Thyroid gland (tissue), 4 donors: ENCODE measurements around the gene BRMS1. TPM values are rescaled to one million over a fixed set of nuclear protein-coding genes. Genes with fewer than 3 reads are reported as not detected.

Experiments
- DNase-seq, 2 donors: peaks; one replicate each; pipeline ENCODE4 v3.0.0-alpha.2; 2019
- H3K27ac ChIP-seq, 3 donors: fragments of 200-600 bp; sonication (generic); 1 replicate in 2 of 3; 2 replicates in 1 of 3; pipeline ENCODE4 v1.5.1; 2016 to 2019; ENCODE audit warnings: mild to moderate bottlenecking in 1 of 3, moderate library complexity in 1 of 3
- H3K27me3 ChIP-seq: fragments of 200-600 bp; sonication (generic); one replicate; pipeline ENCODE4 v1.5.1; 2019
- H3K36me3 ChIP-seq, 2 donors: fragments of 200-600 bp; sonication (generic); one replicate each; pipeline ENCODE4 v1.5.1; 2016 to 2019
- H3K4me1 ChIP-seq, 2 donors: fragments of 200-600 bp; sonication (generic); one replicate each; pipeline ENCODE4 v1.5.1; 2017 to 2019
- H3K4me3 ChIP-seq, 3 donors: fragments of 200-600 bp; sonication (generic); replicated peaks in 1 of 3; 1 replicate in 2 of 3; 2 replicates in 1 of 3; pipeline ENCODE4 v1.5.1; 2016; ENCODE audit warnings: mild to moderate bottlenecking in 1 of 3
- H3K9me3 ChIP-seq: fragments of 200-600 bp; sonication (generic); one replicate; pipeline ENCODE4 v1.5.1; 2017
- POLR2A ChIP-seq, 2 donors: fragments of 450-650 bp; IDR thresholded peaks; one replicate each; pipeline ENCODE4 v1.6.1; 2017; ENCODE audit warnings: antibody characterized with exemption in 2 of 2, mild to moderate bottlenecking in 2 of 2, moderate library complexity in 1 of 2
- WGBS, 2 donors: methylation state at CpG; one replicate each; pipeline ENCODE4 v1.1.5; 2017; 5-methylcytosine and 5-hydroxymethylcytosine counted together
- intact Hi-C: fragments of 100-400 bp; cut with DNase I; formaldehyde crosslinking; loops from one replicate; pipeline ENCODE4 v1.15.1; 2023
- total RNA-seq, 4 donors: library from RNA; depleted of rRNA; stranded (reverse); fragments of >200 nt; gene quantifications; one replicate each; pipeline ENCODE4 v1.2.3, GENCODE V29; 2016
- TF ChIP-seq, protein P1 (sequence below), 6 experiments: fragments of 200-600 bp in 3 of 6; fragments of 450-650 bp in 3 of 6; sonication (generic) in 3 of 6; IDR thresholded peaks; one replicate each; pipeline ENCODE4 v1.5.1; 2016 to 2019; ENCODE audit warnings: antibody characterized with exemption in 6 of 6, mild to moderate bottlenecking in 2 of 6, inconsistent platforms in 1 of 6, moderate library complexity in 1 of 6

Gene BRMS1
- total RNA-seq, 4 donors from 2014 or later = 41.4 to 64.4 (median 53.8) TPM

DNA sequence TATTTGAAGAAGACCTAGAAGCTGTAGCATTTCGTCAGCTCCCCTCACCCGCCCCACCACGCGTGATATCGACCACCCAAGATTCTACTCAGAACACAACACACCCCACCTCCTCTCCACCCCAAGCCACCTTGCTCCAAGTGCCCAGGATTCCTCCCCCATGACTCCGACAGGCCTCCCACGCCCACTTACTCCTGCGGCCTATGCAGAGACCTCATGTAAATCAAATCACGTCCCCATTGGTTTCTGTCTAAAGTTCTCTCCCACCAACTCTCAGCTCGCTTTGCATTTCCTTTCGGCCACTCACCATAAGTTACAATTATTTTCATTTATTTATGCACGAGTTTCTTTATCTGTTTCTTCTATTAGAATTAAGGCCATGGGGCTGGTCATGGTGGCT, 42.2 kb downstream of the BRMS1 start:
- H3K27me3 ChIP-seq = no peaks in the 10 kb centered on the region
- intact Hi-C loops = no loop called here
- no peaks in the 10 kb centered on the region for H3K9me3 ChIP-seq
- no peak for DNase-seq
- TF ChIP-seq, protein P1, sequence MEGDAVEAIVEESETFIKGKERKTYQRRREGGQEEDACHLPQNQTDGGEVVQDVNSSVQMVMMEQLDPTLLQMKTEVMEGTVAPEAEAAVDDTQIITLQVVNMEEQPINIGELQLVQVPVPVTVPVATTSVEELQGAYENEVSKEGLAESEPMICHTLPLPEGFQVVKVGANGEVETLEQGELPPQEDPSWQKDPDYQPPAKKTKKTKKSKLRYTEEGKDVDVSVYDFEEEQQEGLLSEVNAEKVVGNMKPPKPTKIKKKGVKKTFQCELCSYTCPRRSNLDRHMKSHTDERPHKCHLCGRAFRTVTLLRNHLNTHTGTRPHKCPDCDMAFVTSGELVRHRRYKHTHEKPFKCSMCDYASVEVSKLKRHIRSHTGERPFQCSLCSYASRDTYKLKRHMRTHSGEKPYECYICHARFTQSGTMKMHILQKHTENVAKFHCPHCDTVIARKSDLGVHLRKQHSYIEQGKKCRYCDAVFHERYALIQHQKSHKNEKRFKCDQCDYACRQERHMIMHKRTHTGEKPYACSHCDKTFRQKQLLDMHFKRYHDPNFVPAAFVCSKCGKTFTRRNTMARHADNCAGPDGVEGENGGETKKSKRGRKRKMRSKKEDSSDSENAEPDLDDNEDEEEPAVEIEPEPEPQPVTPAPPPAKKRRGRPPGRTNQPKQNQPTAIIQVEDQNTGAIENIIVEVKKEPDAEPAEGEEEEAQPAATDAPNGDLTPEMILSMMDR (IDR thresholded peaks at IDR 0.05) = no peak
- no peak for TF ChIP-seq POLR2A (IDR thresholded peaks at IDR 0.05)
- no peak overlapping the region for H3K4me3 ChIP-seq
- WGBS, 2 donors = 89 to 90% methylated on average over 12 of the region's 12 CpGs
- H3K4me1 ChIP-seq = no peaks in the 10 kb centered on the region
- H3K27ac ChIP-seq = no peak overlapping the region
- H3K36me3 ChIP-seq = no peaks in the 10 kb centered on the region

DNA sequence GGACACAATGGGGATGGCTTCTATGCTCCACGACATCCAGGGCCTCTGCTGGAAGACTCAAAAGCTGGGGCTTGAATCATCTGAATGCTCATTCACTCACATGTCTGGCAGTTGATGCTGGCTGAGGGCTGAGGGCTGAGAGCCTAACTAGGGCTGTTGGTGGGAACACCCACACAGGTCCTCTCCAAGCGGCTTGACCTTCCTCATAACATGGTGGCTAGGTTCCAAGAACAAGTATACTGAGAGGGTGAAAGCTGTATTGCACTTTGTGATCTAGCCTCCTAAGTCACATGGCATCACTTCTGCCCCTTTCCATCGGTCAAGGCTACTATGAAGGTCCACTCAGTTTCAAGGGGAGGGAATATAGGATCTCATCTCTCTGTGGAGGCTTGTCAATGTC, 45.7 kb downstream of the BRMS1 start:
- Histone ChIP-seq H3K9me3 (no peaks in the 10 kb centered on the region), H3K36me3 (no peaks in the 10 kb centered on the region), H3K27me3 (no peaks in the 10 kb centered on the region), H3K4me3 (no peak overlapping the region), H3K27ac (no peak overlapping the region), H3K4me1 (no peaks in the 10 kb centered on the region)
- no peak for TF ChIP-seq POLR2A (IDR thresholded peaks at IDR 0.05)
- TF ChIP-seq, protein P1 (IDR thresholded peaks at IDR 0.05) = no peak
- no peak for DNase-seq
- intact Hi-C loops = no loop called here
- WGBS, 2 donors = 63 to 73% methylated on average over 3 of the region's 3 CpGs

DNA sequence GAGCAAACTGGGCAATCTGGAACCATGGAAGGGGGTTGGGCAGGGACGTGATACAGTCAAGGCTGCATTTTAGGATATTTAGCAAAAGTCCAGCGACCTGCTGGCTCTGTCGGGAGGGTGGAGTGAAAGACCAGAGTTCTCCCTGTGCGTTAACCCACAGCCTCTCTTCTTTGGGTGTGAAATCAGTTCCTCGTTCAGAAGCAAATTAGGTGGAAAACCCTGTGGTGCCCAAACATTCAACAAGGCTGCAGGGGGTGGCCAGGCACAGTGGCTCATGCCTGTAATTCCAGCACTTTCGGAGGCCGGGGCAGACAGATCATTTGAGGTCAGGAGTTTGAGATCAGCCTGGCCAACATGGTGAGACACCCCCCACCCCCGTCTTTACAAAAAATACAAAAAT, 47.3 kb downstream of the BRMS1 start:
- intact Hi-C loops = no loop called here
- WGBS, 2 donors = 41 to 64% methylated on average over 4 to 8 of the region's 8 CpGs
- Histone ChIP-seq H3K4me1 (no peaks in the 10 kb centered on the region), H3K27ac (no peak overlapping the region), H3K9me3 (no peaks in the 10 kb centered on the region), H3K4me3 (no peak overlapping the region), H3K27me3 (no peaks in the 10 kb centered on the region), H3K36me3 (no peaks in the 10 kb centered on the region)
- DNase-seq = no peak
- TF ChIP-seq POLR2A (IDR thresholded peaks at IDR 0.05) = no peak
- TF ChIP-seq, protein P1 (IDR thresholded peaks at IDR 0.05) = no peak

DNA sequence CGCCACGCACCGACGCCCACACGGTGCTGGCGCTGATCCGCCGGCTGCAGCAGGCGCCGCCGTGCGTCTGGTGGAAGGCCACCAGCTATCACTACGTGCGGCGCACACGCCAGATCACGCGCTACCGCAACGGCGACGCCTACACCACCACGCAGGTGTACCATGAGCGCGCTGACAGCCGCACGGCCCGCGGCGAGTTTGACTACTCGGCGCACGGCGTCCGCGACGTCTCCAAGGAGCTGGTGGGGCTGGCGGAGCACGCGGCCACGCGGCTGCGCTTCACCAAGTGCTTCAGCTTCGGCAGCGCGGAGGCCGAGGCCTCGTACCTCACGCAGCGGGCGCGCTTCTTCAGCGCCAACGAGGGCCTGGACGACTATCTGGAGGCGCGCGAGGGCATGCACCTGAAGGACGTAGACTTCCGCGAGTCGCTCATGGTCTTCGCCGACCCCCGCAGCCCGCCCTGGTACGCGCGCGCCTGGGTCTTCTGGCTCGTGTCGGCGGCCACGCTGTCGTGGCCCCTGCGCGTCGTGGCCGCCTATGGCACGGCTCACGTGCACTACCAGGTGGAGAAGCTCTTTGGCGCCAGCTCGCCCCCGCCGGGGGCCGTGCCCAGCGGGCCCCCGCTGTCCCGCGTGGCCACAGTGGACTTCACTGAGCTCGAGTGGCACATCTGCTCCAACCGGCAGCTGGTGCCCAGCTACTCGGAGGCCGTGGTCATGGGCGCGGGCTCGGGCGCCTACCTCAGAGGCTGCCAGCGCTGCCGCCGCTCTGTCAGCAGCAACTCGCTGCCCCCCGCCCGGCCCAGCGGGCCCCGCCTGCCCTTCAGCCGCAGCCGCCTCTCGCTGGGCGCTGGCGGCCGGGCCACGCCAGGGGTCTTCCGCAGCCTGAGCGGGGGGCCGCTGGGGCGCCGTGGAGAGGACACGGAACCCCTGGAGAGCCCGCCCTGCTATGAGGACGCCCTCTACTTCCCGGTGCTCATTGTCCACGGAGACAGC, 50.0 kb downstream of the BRMS1 start:
- no peak overlapping the region for H3K4me3 ChIP-seq
- intact Hi-C loops = no loop called here
- DNase-seq = no peak
- peaks cover 5 to 9% of the 10 kb centered on the region in 2 donors for H3K4me1 ChIP-seq
- no peaks in the 10 kb centered on the region for H3K36me3 ChIP-seq
- TF ChIP-seq POLR2A (IDR thresholded peaks at IDR 0.05) = no peak
- TF ChIP-seq, protein P1 (IDR thresholded peaks at IDR 0.05) = no peak
- H3K27me3 ChIP-seq = peaks cover 4% of the 10 kb centered on the region
- WGBS, 2 donors = 75 to 85% methylated on average over 28 to 70 of the region's 123 CpGs
- H3K9me3 ChIP-seq = no peaks in the 10 kb centered on the region
- no peak overlapping the region for H3K27ac ChIP-seq
